OCI-LY7 (cell line): Measurements from ENCODE around the gene MAP2K5.

Source experiments
- EZH2phosphoT487 ChIP-seq: fragments of 200-600 bp; sonication (generic); IDR thresholded peaks from 2 replicates; pipeline ENCODE4 v1.6.1; 2018; ENCODE audit warnings: low read depth, borderline replicate concordance, mild to moderate bottlenecking, mixed run types, antibody characterized with exemption, low read length, moderate library complexity, mixed read lengths
- TF ChIP-seq, protein P1 (sequence below): fragments of 200-600 bp; sonication (generic); conservative IDR thresholded peaks from 2 replicates; pipeline ENCODE4 v1.5.1; 2014; ENCODE audit warnings: mild to moderate bottlenecking, antibody characterized with exemption, low read length, moderate library complexity, mixed read lengths

- TF ChIP-seq, protein P1, sequence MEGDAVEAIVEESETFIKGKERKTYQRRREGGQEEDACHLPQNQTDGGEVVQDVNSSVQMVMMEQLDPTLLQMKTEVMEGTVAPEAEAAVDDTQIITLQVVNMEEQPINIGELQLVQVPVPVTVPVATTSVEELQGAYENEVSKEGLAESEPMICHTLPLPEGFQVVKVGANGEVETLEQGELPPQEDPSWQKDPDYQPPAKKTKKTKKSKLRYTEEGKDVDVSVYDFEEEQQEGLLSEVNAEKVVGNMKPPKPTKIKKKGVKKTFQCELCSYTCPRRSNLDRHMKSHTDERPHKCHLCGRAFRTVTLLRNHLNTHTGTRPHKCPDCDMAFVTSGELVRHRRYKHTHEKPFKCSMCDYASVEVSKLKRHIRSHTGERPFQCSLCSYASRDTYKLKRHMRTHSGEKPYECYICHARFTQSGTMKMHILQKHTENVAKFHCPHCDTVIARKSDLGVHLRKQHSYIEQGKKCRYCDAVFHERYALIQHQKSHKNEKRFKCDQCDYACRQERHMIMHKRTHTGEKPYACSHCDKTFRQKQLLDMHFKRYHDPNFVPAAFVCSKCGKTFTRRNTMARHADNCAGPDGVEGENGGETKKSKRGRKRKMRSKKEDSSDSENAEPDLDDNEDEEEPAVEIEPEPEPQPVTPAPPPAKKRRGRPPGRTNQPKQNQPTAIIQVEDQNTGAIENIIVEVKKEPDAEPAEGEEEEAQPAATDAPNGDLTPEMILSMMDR: no peak
- TF ChIP-seq EZH2phosphoT487: no peak
Measured at GRCh38 chr15:67506775-67507747, 35.4 kb upstream of the MAP2K5 start.
